H9 (cell line): ENCODE data around the gene SDC4. TPM values are rescaled to one million over a fixed set of nuclear protein-coding genes. Genes with fewer than 3 reads are reported as not detected.

Source experiments
- DNase-seq: peaks from one replicate; pipeline ENCODE4 v3.0.0-alpha.2; 2017
- H2AFZ ChIP-seq: one replicate; pipeline ENCODE4 v1.6.1; 2013; ENCODE audit warnings: mild to moderate bottlenecking, low read length, control low read depth, moderate library complexity
- H2AK5ac ChIP-seq: 2 replicates; pipeline ENCODE4 v1.6.1; 2013; ENCODE audit warnings: low read length, control low read depth, mixed read lengths; ENCODE audit not compliant: insufficient read length
- H2BK120ac ChIP-seq: one replicate; pipeline ENCODE4 v1.6.1; 2013; ENCODE audit warnings: low read depth, mild to moderate bottlenecking, low read length, control low read depth, inconsistent platforms; ENCODE audit not compliant: poor library complexity, severe bottlenecking
- H2BK12ac ChIP-seq: 2 replicates; pipeline ENCODE4 v1.6.1; 2013; ENCODE audit warnings: low read length, control low read depth, mixed read lengths, low read depth; ENCODE audit not compliant: insufficient read length
- H2BK15ac ChIP-seq: 2 replicates; pipeline ENCODE4 v1.6.1; 2013; ENCODE audit warnings: low read depth, low read length, control low read depth
- H2BK20ac ChIP-seq: one replicate; pipeline ENCODE4 v1.6.1; 2013; ENCODE audit warnings: low read depth, mild to moderate bottlenecking, low read length, control low read depth, inconsistent platforms; ENCODE audit not compliant: poor library complexity, severe bottlenecking
- H2BK5ac ChIP-seq: 2 replicates; pipeline ENCODE4 v1.6.1; 2013; ENCODE audit warnings: low read length, control low read depth, mixed read lengths; ENCODE audit not compliant: insufficient read length
- H3K14ac ChIP-seq: 2 replicates; pipeline ENCODE4 v1.6.1; 2013; ENCODE audit warnings: low read length, control low read depth; ENCODE audit not compliant: insufficient read depth
- H3K18ac ChIP-seq: 2 replicates; pipeline ENCODE4 v1.6.1; 2013; ENCODE audit warnings: low read depth, mild to moderate bottlenecking, mixed read lengths, low read length, control low read depth; ENCODE audit not compliant: insufficient read length
- H3K23ac ChIP-seq: 2 replicates; pipeline ENCODE4 v1.6.1; 2013; ENCODE audit warnings: low read length, control low read depth, mixed read lengths, low read depth; ENCODE audit not compliant: insufficient read length
- H3K23me2 ChIP-seq: 2 replicates; pipeline ENCODE4 v1.6.1; 2013; ENCODE audit warnings: low read depth, mild to moderate bottlenecking, mixed read lengths, low read length, control low read depth; ENCODE audit not compliant: insufficient read length, poor library complexity, severe bottlenecking
- H3K27ac ChIP-seq: 2 replicates; pipeline ENCODE4 v1.5.1; 2013; ENCODE audit warnings: low read length, control low read depth, mixed read lengths, low read depth; ENCODE audit not compliant: insufficient read length
- H3K27me3 ChIP-seq: 2 replicates; pipeline ENCODE4 v1.6.1; 2013; ENCODE audit warnings: low read length, control low read depth, inconsistent platforms; ENCODE audit not compliant: insufficient read depth
- H3K4ac ChIP-seq: 2 replicates; pipeline ENCODE4 v1.6.1; 2013; ENCODE audit warnings: low read depth, mild to moderate bottlenecking, control low read depth, inconsistent platforms, low read length, moderate library complexity
- H3K4me1 ChIP-seq: 2 replicates; pipeline ENCODE4 v1.6.1; 2013; ENCODE audit warnings: low read length, control low read depth, inconsistent platforms; ENCODE audit not compliant: insufficient read depth
- H3K4me2 ChIP-seq: 2 replicates; pipeline ENCODE4 v1.6.1; 2013; ENCODE audit warnings: low read length, control low read depth, mixed read lengths; ENCODE audit not compliant: insufficient read length, insufficient read depth
- H3K56ac ChIP-seq: 2 replicates; pipeline ENCODE4 v1.6.1; 2013; ENCODE audit warnings: low read depth, mild to moderate bottlenecking, mixed read lengths, low read length, control low read depth; ENCODE audit not compliant: insufficient read length
- H3K79me1 ChIP-seq: 2 replicates; pipeline ENCODE4 v1.6.1; 2013; ENCODE audit warnings: low read depth, mild to moderate bottlenecking, moderate library complexity, low read length, control low read depth, inconsistent platforms; ENCODE audit not compliant: insufficient read depth, poor library complexity, severe bottlenecking
- H3K79me2 ChIP-seq: 2 replicates; pipeline ENCODE4 v1.6.1; 2013; ENCODE audit warnings: low read length, control low read depth, inconsistent platforms; ENCODE audit not compliant: insufficient read depth
- H3K9ac ChIP-seq: 2 replicates; pipeline ENCODE4 v1.6.1; 2013; ENCODE audit warnings: low read length, control low read depth, mixed read lengths; ENCODE audit not compliant: insufficient read length; ENCODE audit errors: extremely low read depth
- H3K9me3 ChIP-seq: one replicate; pipeline ENCODE4 v1.6.1; 2013; ENCODE audit warnings: low read depth, low read length, inconsistent platforms; ENCODE audit not compliant: control insufficient read depth
- H3T11ph ChIP-seq: one replicate; pipeline ENCODE4 v1.6.1; 2013; ENCODE audit warnings: mild to moderate bottlenecking, low read length, control low read depth, inconsistent platforms
- H4K20me1 ChIP-seq: one replicate; pipeline ENCODE4 v1.6.1; 2013; ENCODE audit not compliant: control insufficient read depth, insufficient read length, insufficient read depth
- H4K5ac ChIP-seq: 2 replicates; pipeline ENCODE4 v1.6.1; 2013; ENCODE audit warnings: low read depth, mild to moderate bottlenecking, mixed read lengths, low read length, control low read depth; ENCODE audit not compliant: insufficient read length
- H4K8ac ChIP-seq: replicated peaks from 2 replicates; pipeline ENCODE4 v1.6.1; 2013; ENCODE audit warnings: low read length, control low read depth, mixed read lengths, low read depth; ENCODE audit not compliant: insufficient read length
- H4K91ac ChIP-seq: 2 replicates; pipeline ENCODE4 v1.6.1; 2013; ENCODE audit warnings: low read depth, mild to moderate bottlenecking, moderate library complexity, mixed read lengths, low read length, control low read depth; ENCODE audit not compliant: insufficient read length
- H3K27ac Mint-ChIP-seq, 3 experiments: 2 replicates in 2 of 3; 3 replicates in 1 of 3; pipeline ENCODE4 v1.8.0; 2020 to 2021; ENCODE audit warnings: mixed read lengths in 3 of 3, mild to moderate bottlenecking in 1 of 3, moderate library complexity in 1 of 3
- H3K27me3 Mint-ChIP-seq: 2 replicates; pipeline ENCODE4 v1.8.0; 2021; ENCODE audit warnings: low read depth, mild to moderate bottlenecking, moderate library complexity, mixed read lengths
- H3K36me3 Mint-ChIP-seq, 3 experiments: 2 replicates in 2 of 3; 3 replicates in 1 of 3; pipeline ENCODE4 v1.8.0; 2020 to 2021; ENCODE audit warnings: low read depth in 3 of 3, mixed read lengths in 3 of 3; ENCODE audit not compliant: insufficient read depth in 1 of 3
- H3K4me1 Mint-ChIP-seq, 2 experiments: 2 replicates each; pipeline ENCODE4 v1.8.0; 2020; ENCODE audit warnings: mixed read lengths in 2 of 2
- H3K4me3 Mint-ChIP-seq, 2 experiments: 2 replicates in 1 of 2; 3 replicates in 1 of 2; pipeline ENCODE4 v1.8.0; 2020 to 2021; ENCODE audit warnings: mild to moderate bottlenecking in 2 of 2, mixed read lengths in 2 of 2, moderate library complexity in 1 of 2
- H3K9me3 Mint-ChIP-seq, 2 experiments: 2 replicates in 1 of 2; 3 replicates in 1 of 2; pipeline ENCODE4 v1.8.0; 2020; ENCODE audit warnings: mild to moderate bottlenecking in 2 of 2, mixed read lengths in 2 of 2, moderate library complexity in 1 of 2
- CTCF ChIP-seq: fragments of 200-600 bp; sonication (generic); conservative IDR thresholded peaks from 3 replicates; pipeline ENCODE4 v1.8.0; 2021; ENCODE audit warnings: antibody characterized with exemption, mild to moderate bottlenecking
- WGBS: extraction: QIAGEN DNeasy Blood & Tissue Kit; methylation state at CpG from one replicate; pipeline ENCODE4 v1.1.7; 2013; ENCODE audit warnings: missing lambda C conversion rate, low lambda C conversion rate, mixed read lengths; ENCODE audit not compliant: insufficient read length; ENCODE audit errors: extremely low coverage; 5-methylcytosine and 5-hydroxymethylcytosine counted together
- total RNA-seq: library from RNA; stranded (reverse); gene quantifications from 2 replicates; pipeline ENCODE4 v1.2.1, GENCODE V29; 2021

Gene SDC4
- total RNA-seq, 1 experiment from 2014 or later: 50.7 TPM

DNA sequence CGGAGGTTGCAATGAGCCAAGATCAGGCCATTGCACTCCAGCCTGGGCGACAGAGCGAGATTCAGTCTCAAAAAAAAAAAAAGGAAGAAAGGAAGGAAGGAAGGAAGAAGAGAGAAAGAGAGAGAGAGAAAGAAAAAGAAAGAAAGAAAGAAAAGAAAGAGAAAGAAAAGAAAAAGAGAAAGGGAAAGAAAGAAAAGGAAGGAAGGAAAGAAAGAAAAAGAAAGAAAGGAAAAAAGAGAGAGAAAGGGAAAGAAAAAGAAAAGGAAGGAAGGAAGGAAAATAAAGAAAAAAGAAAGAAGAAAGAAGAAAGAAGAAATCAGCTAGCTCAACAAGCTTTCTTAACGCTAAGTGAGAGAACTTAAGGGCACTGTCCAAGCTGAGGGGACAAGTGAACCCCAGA lies 32.6 kb downstream of the SDC4 start:
- Histone ChIP-seq H4K20me1 (no peaks in the 10 kb centered on the region), H3T11ph (no peak overlapping the region), H3K56ac (no peak overlapping the region), H2BK20ac (no peak overlapping the region), H3K4me2 (no peak overlapping the region), H3K27me3 (no peaks in the 10 kb centered on the region), H3K18ac (no peak overlapping the region), H3K4me1 (no peaks in the 10 kb centered on the region), H3K9me3 (no peaks in the 10 kb centered on the region), H4K5ac (no peak overlapping the region), H3K4ac (no peak overlapping the region), H3K14ac (no peak overlapping the region), H3K79me1 (no peaks in the 10 kb centered on the region), H4K8ac (no peak overlapping the region), H3K9ac (no peak overlapping the region), H3K79me2 (no peaks in the 10 kb centered on the region), H3K23me2 (no peaks in the 10 kb centered on the region), H2BK5ac (no peak overlapping the region), H3K23ac (no peak overlapping the region), H4K91ac (no peak overlapping the region), H2BK120ac (no peak overlapping the region), H2BK12ac (no peak overlapping the region), H2AFZ (no peak overlapping the region), H3K27ac (no peak overlapping the region), H2BK15ac (no peak overlapping the region), H2AK5ac (no peak overlapping the region)
- TF ChIP-seq CTCF: no peak
- H3K4me3 Mint-ChIP-seq: no peak overlapping the region
- no peak for DNase-seq
- WGBS: no CpG with 5 or more reads among the region's 4 CpGs
- H3K4me1 Mint-ChIP-seq: peaks cover 2 to 8% of the 10 kb centered on the region in 2 experiments; a peak in 1 of 4 replicates
- no peaks in the 10 kb centered on the region for H3K36me3 Mint-ChIP-seq
- peaks cover 1 to 5% of the 10 kb centered on the region in 2 experiments; a peak in 2 of 5 replicates for H3K9me3 Mint-ChIP-seq
- H3K27me3 Mint-ChIP-seq: peaks cover 24% of the 10 kb centered on the region
- no peak overlapping the region for H3K27ac Mint-ChIP-seq
